Measurements from ENCODE around the gene FRAS1. TPM values are rescaled to one million over a fixed set of nuclear protein-coding genes. Genes with fewer than 3 reads are reported as not detected.

The FRAS1 gene
- total and polyA plus RNA-seq, 2 donors (not counting 3 experiments of a cell fraction or from before 2014, with no cell fraction given) = 1.4 to 3.6 TPM

- Histone ChIP-seq H2AFZ (ENCODE audit: low read depth, low read length) (no peak overlapping the region), H3K9ac (replicated peaks; ENCODE audit: extremely low read depth, insufficient read depth, low read length) (no peak overlapping the region), H3K4me2 (ENCODE audit: insufficient read depth, low read length) (no peak overlapping the region), H3K27me3 (ENCODE audit: control insufficient read depth in 2 of 2, insufficient read depth in 2 of 2, low read length in 2 of 2) (peaks cover 0 to 2% of the 10 kb centered on the region in 2 experiments), H3K9me1 (replicated peaks; ENCODE audit: control insufficient read depth, extremely low read depth, insufficient read depth, low read length) (no peaks in the 10 kb centered on the region), H3K36me3 (ENCODE audit: control insufficient read depth in 2 of 2, extremely low read depth in 1 of 2, insufficient read depth in 2 of 2, low read length in 2 of 2) (no peaks in the 10 kb centered on the region), H3K27ac (ENCODE audit: insufficient read depth, low read depth, low read length) (no peak overlapping the region), H3K9me3 (replicated peaks; ENCODE audit: control insufficient read depth, insufficient read depth, low read length) (no peaks in the 10 kb centered on the region), H3K4me3 (replicated peaks in 1 of 3; ENCODE audit: insufficient read depth in 1 of 3, low read depth in 1 of 3, low read length in 3 of 3) (no peak overlapping the region), H3K79me2 (ENCODE audit: control insufficient read depth, insufficient read depth, low read length) (no peaks in the 10 kb centered on the region), H3K4me1 (ENCODE audit: control insufficient read depth, extremely low read depth, insufficient read depth, low read length) (no peaks in the 10 kb centered on the region), H4K20me1 (replicated peaks; ENCODE audit: control insufficient read depth, extremely low read depth, insufficient read depth, low read length) (no peaks in the 10 kb centered on the region)
- TF ChIP-seq JUN (IDR thresholded peaks at IDR 0.05; ENCODE audit: borderline replicate concordance, insufficient read depth, insufficient read length, low read depth) = no peak
- dilution Hi-C loops (cut with MboI; ENCODE audit: extremely low pct_ligation_motif_present, low sequenced_read_pairs) (no loop called here), intact Hi-C loops (cut with micrococcal nuclease) (no loop called here)
- BruUV-seq (replicated peaks) = no TSS peak
- POLR2A ChIA-PET = no interaction called here
- DNase-seq (ENCODE audit: low read depth, low spot score) (no peak), FAIRE-seq (no peak)
- CTCF ChIA-PET = no interaction called here
Measured at GRCh38 chr4:78414116-78414515, 357.0 kb downstream of the FRAS1 start.

GRCh38 chr4:78417603-78418002 lies 360.5 kb downstream of the FRAS1 start:
- Histone ChIP-seq H3K4me3 (replicated peaks in 1 of 3; ENCODE audit: insufficient read depth in 1 of 3, low read depth in 1 of 3, low read length in 3 of 3) (no peak overlapping the region), H4K20me1 (replicated peaks; ENCODE audit: control insufficient read depth, extremely low read depth, insufficient read depth, low read length) (no peaks in the 10 kb centered on the region), H3K9ac (replicated peaks; ENCODE audit: extremely low read depth, insufficient read depth, low read length) (no peak overlapping the region), H3K9me3 (replicated peaks; ENCODE audit: control insufficient read depth, insufficient read depth, low read length) (no peaks in the 10 kb centered on the region), H3K27ac (ENCODE audit: insufficient read depth, low read depth, low read length) (no peak overlapping the region), H3K9me1 (replicated peaks; ENCODE audit: control insufficient read depth, extremely low read depth, insufficient read depth, low read length) (no peaks in the 10 kb centered on the region), H3K27me3 (ENCODE audit: control insufficient read depth in 2 of 2, insufficient read depth in 2 of 2, low read length in 2 of 2) (peaks cover 0 to 4% of the 10 kb centered on the region in 2 experiments), H3K4me2 (ENCODE audit: insufficient read depth, low read length) (no peak overlapping the region), H3K36me3 (ENCODE audit: control insufficient read depth in 2 of 2, extremely low read depth in 1 of 2, insufficient read depth in 2 of 2, low read length in 2 of 2) (no peaks in the 10 kb centered on the region), H2AFZ (ENCODE audit: low read depth, low read length) (no peak overlapping the region), H3K4me1 (ENCODE audit: control insufficient read depth, extremely low read depth, insufficient read depth, low read length) (no peaks in the 10 kb centered on the region), H3K79me2 (ENCODE audit: control insufficient read depth, insufficient read depth, low read length) (no peaks in the 10 kb centered on the region)
- DNase-seq (ENCODE audit: low read depth, low spot score) (no peak), FAIRE-seq (no peak)
- POLR2A ChIA-PET = no interaction called here
- no TSS peak for BruUV-seq (replicated peaks)
- TF ChIP-seq EZH2 (IDR thresholded peaks at IDR 0.05; ENCODE audit: borderline replicate concordance, low read depth, low read length, severe bottlenecking) (no peak), MAX (IDR thresholded peaks at IDR 0.05; ENCODE audit: insufficient read depth, insufficient read length) (no peak), CTCF (IDR thresholded peaks at IDR 0.05; ENCODE audit: extremely low read depth in 1 of 2, insufficient read depth in 1 of 2, low read depth in 1 of 2, low read length in 2 of 2) (no peak), GATA2 (IDR thresholded peaks at IDR 0.05; ENCODE audit: insufficient read depth, insufficient read length, low read depth, low read length) (no peak), POLR2AphosphoS5 (IDR thresholded peaks at IDR 0.05; ENCODE audit: insufficient read depth, low read depth, low read length) (no peak)
- intact Hi-C loops (cut with micrococcal nuclease) (no loop called here), dilution Hi-C loops (cut with MboI; ENCODE audit: extremely low pct_ligation_motif_present, low sequenced_read_pairs) (no loop called here)
- CTCF ChIA-PET = no interaction called here

Measured in endothelial cell of umbilical vein (primary cell).